K562 (cell line): Measurements from ENCODE around the gene DMAC2L. TPM values are rescaled to one million over a fixed set of nuclear protein-coding genes. Genes with fewer than 3 reads are reported as not detected.
A peak's percentile ranks its signal among the peaks of the same experiment; 100 is the strongest.

Source experiments
- CTBP1 ChIP-seq: fragments of 450-650 bp; IDR thresholded peaks from 2 replicates; pipeline ENCODE4 v1.6.1; 2016; ENCODE audit warnings: borderline replicate concordance
- E2F5 ChIP-seq: sonication (generic); formaldehyde crosslinking; IDR thresholded peaks from 2 replicates; pipeline ENCODE4 v1.8.0; 2022; ENCODE audit warnings: mild to moderate bottlenecking, missing genetic modification reagents
- ELF1 ChIP-seq: fragments of 200-800 bp; sonication (Bioruptor generic); IDR thresholded peaks from 2 replicates; pipeline ENCODE4 v1.6.1; 2016; ENCODE audit warnings: missing genetic modification characterization, missing compliant biosample characterization
- GATAD2A ChIP-seq: fragments of 450-650 bp; IDR thresholded peaks from 2 replicates; pipeline ENCODE4 v1.6.1; 2017
- HLTF ChIP-seq: fragments of 450-650 bp; IDR thresholded peaks from 2 replicates; pipeline ENCODE4 v1.6.1; 2016
- HNRNPL ChIP-seq: fragments of 200-400 bp; formaldehyde crosslinking; IDR thresholded peaks from 2 replicates; pipeline ENCODE4 v1.6.1; 2017; ENCODE audit warnings: low read depth, mild to moderate bottlenecking, low read length
- HNRNPUL1 ChIP-seq: fragments of 200-400 bp; formaldehyde crosslinking; IDR thresholded peaks from 2 replicates; pipeline ENCODE4 v1.6.1; 2017; ENCODE audit warnings: low read length
- MITF ChIP-seq: IDR thresholded peaks from 2 replicates; pipeline ENCODE4 v1.6.1; 2014; ENCODE audit warnings: antibody characterized with exemption
- RBFOX2 ChIP-seq: fragments of 200-400 bp; formaldehyde crosslinking; IDR thresholded peaks from 2 replicates; pipeline ENCODE4 v1.6.1; 2017; ENCODE audit warnings: low read depth, mild to moderate bottlenecking, low read length, moderate library complexity
- TCF7L2 ChIP-seq: fragments of 150-350 bp; IDR thresholded peaks from 2 replicates; pipeline ENCODE4 v1.6.1; 2016; ENCODE audit warnings: low read depth, mild to moderate bottlenecking, low read length, moderate library complexity
- THRA ChIP-seq: fragments of 450-650 bp; IDR thresholded peaks from 2 replicates; pipeline ENCODE4 v1.6.1; 2017; ENCODE audit warnings: mild to moderate bottlenecking, moderate library complexity
- TOE1 ChIP-seq, 2 experiments: fragments of 450-650 bp in 1 of 2; sonication (generic) in 1 of 2; formaldehyde crosslinking in 1 of 2; IDR thresholded peaks; 2 replicates each; pipeline versions ENCODE4 v1.7.1 to v1.8.0; 2016 to 2022; ENCODE audit warnings: borderline replicate concordance in 2 of 2, mild to moderate bottlenecking in 2 of 2, antibody characterized with exemption in 1 of 2, inconsistent platforms in 1 of 2, low read depth in 1 of 2, missing genetic modification reagents in 1 of 2, moderate library complexity in 1 of 2
- VEZF1 ChIP-seq: fragments of 200-800 bp; sonication (Bioruptor generic); IDR thresholded peaks from 2 replicates; pipeline ENCODE4 v1.6.1; 2017; ENCODE audit warnings: missing genetic modification characterization, missing compliant biosample characterization
- ZBTB2 ChIP-seq: fragments of 450-650 bp; IDR thresholded peaks from 2 replicates; pipeline ENCODE4 v1.6.1; 2016; ENCODE audit warnings: antibody characterized with exemption
- ZBTB5 ChIP-seq: fragments of 450-650 bp; IDR thresholded peaks from 2 replicates; pipeline ENCODE4 v1.6.1; 2017; ENCODE audit warnings: antibody characterized with exemption
- ZFP91 ChIP-seq: sonication (generic); formaldehyde crosslinking; IDR thresholded peaks from 2 replicates; pipeline ENCODE4 v1.8.0; 2022; ENCODE audit warnings: mild to moderate bottlenecking, missing genetic modification reagents
- polyA plus RNA-seq, 8 experiments: library from polyadenylated mRNA; depleted of rRNA in 4 of 8; stranded (reverse) in 5 of 8; unstranded in 3 of 8; fragments of >200 nt; fragmentation: Nextera tagmentation in 2 of 8; fragmentation: Illumina TruSeq in 1 of 8; extraction: Ambion mirVana in 2 of 8; extraction: Trizol in 1 of 8; gene quantifications; 2 replicates each; pipeline versions ENCODE4 v1.2.1 to v1.2.3, GENCODE V29; 2011 to 2014; ENCODE audit warnings: inconsistent platforms in 1 of 8, missing spikeins in 1 of 8
- total RNA-seq, 7 experiments: library from RNA; depleted of rRNA in 6 of 7; stranded (reverse); fragments of >200 nt in 6 of 7; fragmentation: Illumina TruSeq in 2 of 7; extraction: Trizol in 2 of 7; gene quantifications; 2 replicates each; pipeline versions ENCODE4 v1.2.1 to v1.2.3, GENCODE V29; 2011 to 2021; ENCODE audit warnings: low replicate concordance in 1 of 7

Gene DMAC2L
- total and polyA plus RNA-seq, 9 of the 15 experiments (the other 6 are each of a cell fraction or from before 2014, with no cell fraction given): 4.0 to 37.2 (median 9.3) TPM

- TF ChIP-seq GATAD2A (0 out of 2 replicates have a peak, but pooled peaks have one; percentile 27), ZBTB5 (no peak), THRA (no peak), HNRNPUL1 (no peak), ZBTB2 (peak; percentile 60; the same call in 1 of the 2 replicates), E2F5 (0 out of 2 replicates have a peak, but pooled peaks have one; percentile 27), ELF1 (tag) (peak; percentile 75; the same call in 1 of the 2 replicates), TCF7L2 (no peak), RBFOX2 (peak; percentile 93), CTBP1 (peak; percentile 80), HNRNPL (0 out of 2 replicates have a peak, but pooled peaks have one; percentile 32), TOE1 (IDR thresholded peaks at IDR 0.05; ENCODE audit: borderline replicate concordance) (no peak), TOE1 (CRISPR knock-in tag; IDR thresholded peaks at IDR 0.05; ENCODE audit: borderline replicate concordance, low read depth) (0 out of 2 replicates have a peak, but pooled peaks have one; percentile 72), VEZF1 (CRISPR knock-in tag) (peak; percentile 83), ZFP91 (no peak), HLTF (no peak), MITF (no peak)
These were observed at the start of gene DMAC2L, which contains the start of gene L2HGDH (continued) for GRCh38 chr14:50311972-50312733.
